GM06990 (cell line): ENCODE data around the gene RER1.
"Not testable (repeated sequence)": the region's sequence is repeated elsewhere in the genome, so short reads cannot be mapped to it uniquely, and the experiment has no call there.

Source experiments
- DNase-seq: peaks from one replicate; pipeline ENCODE4 v3.0.0-alpha.2; 2011; ENCODE audit not compliant: insufficient read length; ENCODE audit errors: extremely low read depth
- H3K27me3 ChIP-seq: replicated peaks from 2 replicates; pipeline ENCODE4 v1.6.0; 2011; ENCODE audit warnings: low read length; ENCODE audit not compliant: control insufficient read depth, insufficient read depth
- H3K36me3 ChIP-seq: 2 replicates; pipeline ENCODE4 v1.5.1; 2011; ENCODE audit warnings: low read length; ENCODE audit not compliant: control insufficient read depth, insufficient read depth
- H3K4me3 ChIP-seq: replicated peaks from 2 replicates; pipeline ENCODE4 v1.5.1; 2011; ENCODE audit warnings: low read depth, mild to moderate bottlenecking, control low read depth, low read length
- CTCF ChIP-seq: IDR thresholded peaks from 2 replicates; pipeline ENCODE4 v1.5.1; 2011; ENCODE audit warnings: low read length, control low read depth, mild to moderate bottlenecking, inconsistent platforms; ENCODE audit not compliant: insufficient read depth, poor library complexity, severe bottlenecking

Gene RER1

DNA sequence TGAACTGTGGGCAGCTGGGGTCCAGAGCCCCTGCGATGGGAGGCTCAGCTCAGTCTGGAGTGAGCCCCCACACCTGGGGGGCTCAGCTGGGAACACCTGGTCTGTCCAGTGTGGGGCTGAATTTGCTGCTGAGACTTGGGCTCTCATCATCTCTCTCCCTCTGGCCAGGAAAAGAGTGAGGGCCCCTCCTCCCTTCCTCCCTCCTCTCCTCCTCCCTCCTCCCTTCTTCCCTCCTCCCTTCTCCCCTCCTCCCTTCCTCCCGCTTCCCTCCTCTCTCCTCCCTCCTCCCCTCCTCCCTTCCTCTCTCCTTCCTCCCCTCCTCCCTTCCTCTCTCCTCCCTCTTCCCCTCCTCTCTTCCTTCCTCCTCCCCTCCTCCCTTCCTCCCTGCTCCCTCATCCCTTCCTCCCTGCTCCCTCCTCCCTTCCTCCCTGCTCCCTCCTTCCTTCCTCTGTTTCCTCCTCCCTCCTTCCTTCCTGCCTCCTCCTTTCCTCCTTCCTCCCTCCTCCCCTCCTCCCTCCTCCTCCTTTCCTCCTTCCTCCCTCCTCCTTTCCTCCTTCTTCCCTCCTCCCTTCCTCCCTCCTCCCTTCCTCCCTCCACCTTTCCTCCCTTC is 44.2 kb downstream of the RER1 start:
- no peak for TF ChIP-seq CTCF
- H3K27me3 ChIP-seq, result no peaks in the 10 kb centered on the region

DNA sequence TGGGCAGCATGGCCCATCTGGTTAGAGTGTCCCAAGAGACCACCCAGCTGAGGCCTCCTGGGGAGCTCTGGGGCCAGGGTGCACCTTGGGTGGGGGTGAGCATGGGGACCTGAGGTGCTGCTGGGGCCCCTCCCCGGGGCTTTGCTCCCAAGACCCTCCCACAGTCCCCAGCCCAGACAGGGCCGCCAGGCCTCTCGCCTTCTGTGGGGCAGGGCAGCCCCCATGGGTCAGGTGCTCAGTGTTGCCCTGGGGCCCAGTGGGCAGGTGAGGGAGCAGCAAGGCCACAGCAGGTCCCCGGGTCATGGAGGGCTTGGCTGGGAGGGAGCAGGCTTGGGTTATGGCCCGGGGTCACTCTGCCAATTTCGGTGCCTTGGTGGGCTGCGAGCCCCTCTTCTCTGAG is 45.2 kb downstream of the RER1 start:
- TF ChIP-seq CTCF, result no peak
- no peaks in the 10 kb centered on the region for H3K27me3 ChIP-seq
- H3K4me3 ChIP-seq, result no peak overlapping the region

More for the DNA sequence above, 44.2 kb downstream of the RER1 start:
- Histone ChIP-seq H3K4me3 (no peak overlapping the region), H3K36me3 (no peaks in the 10 kb centered on the region)
- DNase-seq, result no peak

GRCh38 chr1:2437617-2438016 is 46.0 kb downstream of the RER1 start:
- TF ChIP-seq CTCF, result no peak
- H3K27me3 ChIP-seq, result no peaks in the 10 kb centered on the region; the same call in 1 of the 2 replicates
- no peaks in the 10 kb centered on the region for H3K36me3 ChIP-seq

More for the DNA sequence above, 45.2 kb downstream of the RER1 start:
- no peak for DNase-seq
- no peaks in the 10 kb centered on the region for H3K36me3 ChIP-seq

DNA sequence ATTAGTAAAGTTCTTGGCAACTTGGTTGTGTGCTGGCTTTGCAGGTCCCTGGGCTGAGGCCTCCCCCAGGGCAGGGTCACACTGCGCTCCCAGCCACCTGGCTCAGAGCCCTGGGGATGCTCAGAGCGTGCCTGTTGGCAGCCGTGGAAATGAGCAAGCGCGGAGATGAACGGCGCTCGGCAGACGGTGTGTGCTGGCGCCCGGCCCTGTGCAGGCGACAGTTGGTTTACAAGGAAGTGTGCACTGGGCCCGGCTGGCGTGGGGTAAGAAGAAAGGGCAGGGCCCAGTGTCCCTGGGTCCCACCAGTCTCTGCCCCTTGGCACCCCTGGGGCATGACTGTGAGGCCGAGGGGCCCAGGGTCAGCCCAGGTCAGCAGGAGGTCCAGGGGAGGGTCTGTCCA is 46.4 kb downstream of the RER1 start:
- DNase-seq, result no peak
- no peak overlapping the region for H3K4me3 ChIP-seq
- H3K27me3 ChIP-seq, result no peaks in the 10 kb centered on the region; the same call in 1 of the 2 replicates
- no peaks in the 10 kb centered on the region for H3K36me3 ChIP-seq
- no peak for TF ChIP-seq CTCF

More at GRCh38 chr1:2437617-2438016, 46.0 kb downstream of the RER1 start:
- H3K4me3 ChIP-seq, result no peak overlapping the region
- no peak for DNase-seq

DNA sequence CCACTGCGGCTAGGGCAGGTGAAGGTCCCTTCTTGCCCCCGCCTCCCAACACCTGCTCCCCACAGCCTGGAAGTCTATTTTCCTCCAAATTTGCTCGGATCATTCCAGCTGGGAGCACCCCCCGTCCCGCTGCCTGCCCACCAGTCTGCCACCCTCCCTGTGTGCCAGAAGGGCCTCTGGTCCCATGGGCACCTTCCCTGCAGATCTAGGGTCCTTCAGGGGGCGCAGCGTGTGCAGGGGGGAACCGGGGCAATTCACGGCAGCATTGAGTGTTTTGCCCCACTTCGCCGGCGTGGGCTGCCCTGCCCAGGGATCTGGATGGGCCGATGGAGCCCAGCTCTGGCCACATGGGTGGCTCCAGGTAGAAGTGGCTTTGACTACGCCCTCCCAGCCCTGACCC is 47.0 kb downstream of the RER1 start:
- no peak for TF ChIP-seq CTCF
- no peaks in the 10 kb centered on the region; the same call in 1 of the 2 replicates for H3K27me3 ChIP-seq
- DNase-seq, result no peak
- no peaks in the 10 kb centered on the region for H3K36me3 ChIP-seq
- no peak overlapping the region for H3K4me3 ChIP-seq

GRCh38 chr1:2439369-2439768 is 47.7 kb downstream of the RER1 start:
- TF ChIP-seq CTCF, result no peak
- DNase-seq, result no peak
- Histone ChIP-seq H3K4me3 (no peak overlapping the region), H3K27me3 (no peaks in the 10 kb centered on the region; the same call in 1 of the 2 replicates), H3K36me3 (no peaks in the 10 kb centered on the region)

DNA sequence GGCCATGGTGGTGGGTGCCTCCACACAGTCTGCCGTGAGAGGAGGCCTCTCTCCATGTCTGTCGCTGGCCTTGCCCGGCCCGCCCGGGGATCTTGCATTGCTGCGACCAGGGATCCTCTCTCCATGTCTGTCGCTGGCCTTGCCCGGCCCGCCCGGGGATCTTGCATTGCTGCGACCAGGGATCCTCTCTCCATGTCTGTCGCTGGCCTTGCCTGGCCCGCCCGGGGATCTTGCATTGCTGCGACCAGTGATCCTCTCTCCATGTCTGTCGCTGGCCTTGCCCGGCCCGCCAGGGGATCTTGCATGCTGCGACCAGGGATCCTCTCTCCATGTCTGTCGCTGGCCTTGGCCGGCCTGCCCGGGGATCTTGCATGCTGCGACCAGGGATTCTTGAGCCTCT is 48.7 kb downstream of the RER1 start:
- not testable (repeated sequence) for DNase-seq

More for the DNA sequence above, 48.7 kb downstream of the RER1 start:
- not testable (repeated sequence) for H3K36me3 ChIP-seq, H3K4me3 ChIP-seq, H3K27me3 ChIP-seq
